Rectal smooth muscle tissue (tissue), 1 donor: ENCODE data around the gene KHDRBS2.
"Not testable (repeated sequence)": the region's sequence is repeated elsewhere in the genome, so short reads cannot be mapped to it uniquely, and the experiment has no call there.

Experiments
- H3K27ac ChIP-seq: one replicate; pipeline ENCODE4 v1.7.0; 2013; ENCODE audit warnings: low read depth, low read length, inconsistent platforms
- H3K27me3 ChIP-seq: one replicate; pipeline ENCODE4 v1.7.0; 2013; ENCODE audit warnings: low read length; ENCODE audit not compliant: control insufficient read depth, insufficient read depth
- H3K36me3 ChIP-seq: one replicate; pipeline ENCODE4 v1.7.0; 2013; ENCODE audit warnings: low read length; ENCODE audit not compliant: control insufficient read depth, insufficient read depth
- H3K4me1 ChIP-seq: one replicate; pipeline ENCODE4 v1.7.0; 2013; ENCODE audit warnings: low read length; ENCODE audit not compliant: control insufficient read depth, insufficient read depth
- H3K4me3 ChIP-seq: one replicate; pipeline ENCODE4 v1.7.0; 2013; ENCODE audit warnings: low read length
- H3K9ac ChIP-seq: one replicate; pipeline ENCODE4 v1.7.0; 2013; ENCODE audit warnings: low read length

KHDRBS2 gene

DNA sequence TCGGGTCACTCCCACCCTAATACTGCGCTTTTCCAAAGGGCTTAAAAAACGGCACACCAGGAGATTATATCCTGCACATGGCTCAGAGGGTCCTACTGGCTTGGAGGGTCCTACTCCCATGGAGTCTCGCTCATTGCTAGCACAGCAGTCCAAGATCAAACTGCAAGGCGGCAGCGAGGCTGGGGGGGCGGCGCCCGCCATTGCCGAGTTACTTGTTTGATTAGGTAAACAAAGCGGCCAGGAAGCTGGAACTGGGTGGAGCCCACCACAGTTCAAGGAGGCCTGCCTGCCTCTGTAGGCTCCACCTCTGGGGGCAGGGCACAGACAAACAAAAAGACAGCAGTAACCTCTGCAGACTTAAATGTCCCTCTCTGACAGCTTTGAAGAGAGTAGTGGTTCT, 516.6 kb downstream of the KHDRBS2 start:
- H3K4me1 ChIP-seq, H3K9ac ChIP-seq, H3K27me3 ChIP-seq, H3K4me3 ChIP-seq, H3K27ac ChIP-seq, H3K36me3 ChIP-seq: not testable (repeated sequence)

DNA sequence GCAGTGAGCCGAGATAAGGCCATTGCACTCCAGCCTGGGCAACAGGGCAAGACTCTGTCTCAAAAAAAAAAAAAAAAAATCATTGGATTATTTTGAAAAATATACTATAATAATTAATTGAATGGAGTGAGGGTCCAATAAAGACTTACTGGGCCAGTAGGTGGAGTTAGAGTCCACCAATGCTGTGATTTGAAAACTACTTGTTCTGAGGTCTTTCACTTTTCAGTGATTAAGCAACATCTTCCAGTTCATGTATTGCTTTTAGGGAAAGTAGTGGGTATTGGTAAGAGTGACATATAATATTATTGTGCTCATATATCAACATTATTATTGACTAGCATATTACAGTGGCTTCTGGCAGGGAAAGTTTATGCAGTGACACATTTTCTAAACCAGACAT, 530.3 kb downstream of the KHDRBS2 start:
- H3K27ac ChIP-seq, result no peak overlapping the region
- H3K4me3 ChIP-seq, result no peak overlapping the region
- no peak overlapping the region for H3K9ac ChIP-seq
- H3K4me1 ChIP-seq, result no peaks in the 10 kb centered on the region
- no peaks in the 10 kb centered on the region for H3K27me3 ChIP-seq
- no peaks in the 10 kb centered on the region for H3K36me3 ChIP-seq

DNA sequence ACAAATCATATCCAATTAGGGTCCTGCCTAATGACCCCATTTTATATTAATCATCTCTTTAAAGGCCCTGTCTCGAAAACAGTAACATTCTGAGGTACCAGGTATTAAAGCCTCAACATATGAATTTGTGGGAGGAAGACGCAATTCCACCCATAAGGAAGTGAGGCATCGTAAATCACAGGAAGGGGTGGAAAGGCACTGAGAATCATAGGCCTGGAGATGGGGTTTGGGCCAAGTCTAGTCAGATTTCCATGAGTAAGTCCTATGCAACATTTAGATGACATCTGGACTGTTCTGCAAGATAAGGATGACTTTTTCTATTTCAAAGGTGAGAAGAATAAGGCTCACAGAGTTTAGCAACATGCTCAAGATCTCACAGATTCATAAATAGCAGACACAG, 534.0 kb downstream of the KHDRBS2 start:
- Histone ChIP-seq H3K9ac (no peak overlapping the region), H3K27ac (no peak overlapping the region)

DNA sequence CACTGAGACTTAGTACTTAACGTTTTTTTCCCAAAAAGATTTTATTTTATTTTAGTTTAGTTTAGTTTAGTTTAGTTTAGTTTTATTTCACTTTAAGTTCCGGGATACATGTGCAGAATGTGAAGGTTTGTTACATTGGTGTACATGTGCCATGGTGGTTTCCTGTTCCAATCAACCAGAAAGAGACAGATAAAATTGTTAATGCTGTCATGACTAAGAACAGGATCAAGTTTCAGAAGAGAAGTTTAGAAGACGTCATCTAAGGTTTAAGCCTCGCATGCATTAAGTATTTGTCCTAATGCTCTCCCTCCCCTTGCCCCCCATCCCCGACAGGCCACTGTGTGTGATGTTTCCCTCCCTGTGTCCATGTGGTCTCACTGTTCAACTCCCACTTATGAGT, 540.0 kb downstream of the KHDRBS2 start:
- no peaks in the 10 kb centered on the region for H3K4me1 ChIP-seq
- H3K27ac ChIP-seq, result no peak overlapping the region
- H3K27me3 ChIP-seq, result no peaks in the 10 kb centered on the region
- no peaks in the 10 kb centered on the region for H3K36me3 ChIP-seq
- H3K4me3 ChIP-seq, result no peak overlapping the region
- no peak overlapping the region for H3K9ac ChIP-seq

More for the DNA sequence above, 534.0 kb downstream of the KHDRBS2 start:
- Histone ChIP-seq H3K36me3 (no peaks in the 10 kb centered on the region), H3K27me3 (no peaks in the 10 kb centered on the region), H3K4me1 (no peaks in the 10 kb centered on the region), H3K4me3 (no peak overlapping the region)

DNA sequence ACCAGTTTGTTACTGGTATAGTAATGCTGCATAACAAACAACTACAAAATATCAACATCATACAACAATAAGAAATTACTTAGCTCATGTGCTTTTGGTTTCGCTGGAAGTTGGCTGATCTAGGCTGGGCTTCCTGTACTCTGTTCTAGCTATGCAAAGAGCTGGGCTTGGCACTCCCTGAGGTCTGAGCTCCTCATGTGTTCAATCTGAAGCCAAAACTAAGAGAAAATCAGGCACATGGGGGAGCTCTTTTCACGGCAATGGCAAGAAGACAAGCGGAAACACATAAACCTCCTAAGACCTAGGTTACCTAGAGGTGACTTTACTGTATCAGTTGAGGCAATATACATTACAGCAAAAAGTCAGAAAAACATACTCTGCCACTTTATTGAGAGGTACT, 574.2 kb downstream of the KHDRBS2 start:
- no peak overlapping the region for H3K27ac ChIP-seq
- no peaks in the 10 kb centered on the region for H3K27me3 ChIP-seq
- H3K9ac ChIP-seq, result no peak overlapping the region
- no peaks in the 10 kb centered on the region for H3K4me1 ChIP-seq
- no peaks in the 10 kb centered on the region for H3K36me3 ChIP-seq
- H3K4me3 ChIP-seq, result no peak overlapping the region

DNA sequence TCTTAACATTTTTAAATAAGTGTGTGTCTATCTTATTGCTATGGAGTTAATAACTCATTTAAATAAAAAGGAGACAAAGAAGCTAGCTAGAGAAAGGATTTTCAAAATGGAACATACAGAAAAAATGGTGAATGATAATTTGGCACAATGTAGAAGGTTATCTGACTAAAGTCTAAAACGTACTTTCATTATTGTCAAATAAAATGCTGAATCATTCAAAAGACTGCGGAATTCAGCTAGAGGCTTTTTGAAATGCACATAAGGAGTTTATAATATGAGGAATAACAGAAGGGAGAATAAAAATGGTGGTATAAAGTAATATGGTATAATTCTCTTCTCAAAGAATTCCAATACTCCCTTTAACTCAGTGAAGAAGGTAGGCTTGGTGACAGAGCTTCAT, 597.9 kb downstream of the KHDRBS2 start:
- Histone ChIP-seq H3K27ac (no peak overlapping the region), H3K36me3 (no peaks in the 10 kb centered on the region), H3K4me1 (no peaks in the 10 kb centered on the region), H3K9ac (no peak overlapping the region), H3K4me3 (no peak overlapping the region), H3K27me3 (no peaks in the 10 kb centered on the region)

DNA sequence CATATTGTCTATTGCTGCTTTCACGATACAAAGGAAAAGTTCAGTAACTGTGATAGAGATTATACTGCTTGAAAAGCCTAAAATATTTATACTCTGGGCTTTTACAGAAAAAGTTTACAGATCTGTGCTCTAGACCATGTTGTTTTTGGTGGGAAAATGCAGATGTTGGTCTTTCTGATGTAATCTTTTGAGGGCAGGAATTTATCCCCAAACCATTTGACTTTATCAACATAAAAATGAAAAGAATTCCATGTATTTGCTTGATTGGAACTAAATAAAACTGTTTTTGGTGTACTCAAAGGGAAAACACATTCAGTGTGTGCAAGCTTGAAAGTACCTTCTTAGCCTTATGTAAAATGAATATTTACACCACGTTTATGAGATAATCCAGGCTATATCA, 603.5 kb downstream of the KHDRBS2 start:
- H3K9ac ChIP-seq, result no peak overlapping the region
- H3K4me1 ChIP-seq, result no peaks in the 10 kb centered on the region
- H3K4me3 ChIP-seq, result no peak overlapping the region
- no peaks in the 10 kb centered on the region for H3K27me3 ChIP-seq
- no peaks in the 10 kb centered on the region for H3K36me3 ChIP-seq
- no peak overlapping the region for H3K27ac ChIP-seq

DNA sequence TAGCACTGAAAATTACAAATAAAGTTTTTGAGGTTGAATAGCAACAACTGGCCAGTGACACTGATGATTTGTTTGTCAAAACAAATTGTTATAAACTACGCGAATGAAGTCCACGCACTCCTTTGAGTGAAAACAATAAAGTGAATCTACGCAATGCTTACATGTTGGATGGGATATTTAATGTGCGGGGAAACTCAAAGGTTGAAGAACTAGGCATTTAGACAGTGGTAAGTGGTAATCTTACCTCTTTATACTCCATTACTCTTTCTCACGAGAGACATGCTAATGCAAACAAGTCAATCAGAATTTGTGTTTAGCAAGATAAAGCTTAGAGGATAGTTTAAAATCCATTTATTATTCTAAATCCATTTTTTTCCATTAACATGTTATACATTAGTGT, 606.4 kb downstream of the KHDRBS2 start:
- H3K27me3 ChIP-seq, result no peaks in the 10 kb centered on the region
- no peak overlapping the region for H3K4me3 ChIP-seq
- H3K4me1 ChIP-seq, result no peaks in the 10 kb centered on the region
- H3K9ac ChIP-seq, result no peak overlapping the region
- H3K27ac ChIP-seq, result no peak overlapping the region
- no peaks in the 10 kb centered on the region for H3K36me3 ChIP-seq

DNA sequence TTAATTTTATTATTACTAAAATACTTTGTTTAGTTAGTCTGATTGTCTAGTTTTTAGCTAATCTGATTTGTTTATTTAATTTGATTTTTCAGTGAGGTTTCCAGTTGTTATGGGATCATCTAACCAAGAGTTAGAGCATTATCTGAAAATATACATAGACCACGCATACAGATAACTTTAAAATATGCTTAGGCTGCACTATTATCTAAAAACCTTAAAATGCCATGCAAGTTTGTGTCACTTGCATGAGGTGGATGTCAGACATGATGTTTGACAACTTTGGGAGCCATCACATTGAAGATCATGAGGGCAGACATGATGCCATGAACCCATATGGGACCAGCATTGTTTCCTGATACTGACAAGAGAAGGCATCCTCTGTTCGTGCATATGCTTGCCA, 610.3 kb downstream of the KHDRBS2 start:
- Histone ChIP-seq H3K9ac (no peak overlapping the region), H3K27ac (no peak overlapping the region), H3K4me3 (no peak overlapping the region), H3K36me3 (no peaks in the 10 kb centered on the region), H3K4me1 (no peaks in the 10 kb centered on the region), H3K27me3 (no peaks in the 10 kb centered on the region)

DNA sequence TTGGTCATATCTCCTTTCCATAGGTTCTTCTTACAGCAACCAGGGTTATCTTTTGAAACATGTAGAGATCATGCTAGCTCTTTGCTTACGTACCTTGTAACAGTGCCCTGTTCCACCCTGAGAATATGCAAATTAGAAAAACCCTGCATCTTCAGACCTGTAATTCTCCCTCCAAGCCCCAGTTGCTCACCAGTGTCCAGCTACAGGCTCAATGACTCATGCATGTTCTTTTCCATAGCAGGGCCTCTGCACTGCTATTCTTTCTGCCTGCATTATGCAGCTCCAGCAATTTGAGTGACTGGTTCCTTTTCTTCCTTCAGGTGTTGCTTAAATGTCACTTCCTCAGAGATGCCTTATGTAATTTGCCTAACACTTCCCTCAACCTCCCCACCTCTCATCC, 636.2 kb downstream of the KHDRBS2 start:
- Histone ChIP-seq H3K9ac (no peak overlapping the region), H3K36me3 (no peaks in the 10 kb centered on the region), H3K4me3 (no peak overlapping the region), H3K4me1 (no peaks in the 10 kb centered on the region), H3K27ac (no peak overlapping the region), H3K27me3 (no peaks in the 10 kb centered on the region)

DNA sequence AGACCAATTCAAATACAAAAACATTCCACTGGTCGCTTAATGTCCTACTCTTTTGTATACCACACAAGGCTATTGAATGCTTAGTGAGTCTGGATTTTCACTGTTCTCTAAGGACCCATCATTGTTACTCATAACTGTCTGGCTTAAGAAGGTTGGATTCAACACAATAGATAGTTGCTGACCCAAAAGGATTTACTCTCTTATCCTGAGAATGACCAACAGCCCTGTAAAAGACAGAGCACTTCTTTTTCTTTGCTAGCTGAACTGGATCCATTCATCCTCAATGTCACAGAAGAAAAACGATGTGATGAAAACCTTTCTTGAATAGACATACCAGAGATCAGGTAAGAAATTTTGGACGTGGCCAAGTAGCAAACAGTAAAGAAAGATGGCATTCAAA, 645.6 kb downstream of the KHDRBS2 start:
- Histone ChIP-seq H3K9ac (no peak overlapping the region), H3K27ac (no peak overlapping the region), H3K36me3 (no peaks in the 10 kb centered on the region), H3K4me1 (no peaks in the 10 kb centered on the region), H3K27me3 (no peaks in the 10 kb centered on the region), H3K4me3 (no peak overlapping the region)
